Endodermal cell (in vitro differentiated cells): ENCODE measurements around the gene HAP1. TPM values are rescaled to one million over a fixed set of nuclear protein-coding genes. Genes with fewer than 3 reads are reported as not detected.
"Not testable (repeated sequence)": the region's sequence is repeated elsewhere in the genome, so short reads cannot be mapped to it uniquely, and the experiment has no call there.

Experiments
- DNase-seq: peaks from one replicate; pipeline ENCODE4 v3.0.0-alpha.2; 2017
- H3K27ac ChIP-seq: 2 replicates; pipeline ENCODE4 v1.5.1; 2013; ENCODE audit warnings: mild to moderate bottlenecking, low read depth, low read length, moderate library complexity
- H3K27me3 ChIP-seq: 2 replicates; pipeline ENCODE4 v1.6.1; 2013; ENCODE audit warnings: mild to moderate bottlenecking, low read length, moderate library complexity; ENCODE audit not compliant: insufficient read depth, control insufficient read depth, poor library complexity, severe bottlenecking
- H3K36me3 ChIP-seq: 2 replicates; pipeline ENCODE4 v1.7.0; 2013; ENCODE audit warnings: mild to moderate bottlenecking, low read length, moderate library complexity; ENCODE audit not compliant: control insufficient read depth, insufficient read depth
- H3K4me1 ChIP-seq: one replicate; pipeline ENCODE4 v1.7.0; 2013; ENCODE audit warnings: low read length; ENCODE audit not compliant: control insufficient read depth, insufficient read depth
- H3K4me3 ChIP-seq: 2 replicates; pipeline ENCODE4 v1.5.1; 2013; ENCODE audit warnings: mild to moderate bottlenecking, low read length, moderate library complexity
- H3K9ac ChIP-seq: 2 replicates; pipeline ENCODE4 v1.6.1; 2013; ENCODE audit warnings: mild to moderate bottlenecking, low read length, moderate library complexity; ENCODE audit not compliant: poor library complexity, severe bottlenecking; ENCODE audit errors: extremely low read depth
- H3K9me3 ChIP-seq: 2 replicates; pipeline ENCODE4 v1.6.1; 2013; ENCODE audit warnings: mild to moderate bottlenecking, low read length, moderate library complexity; ENCODE audit not compliant: control insufficient read depth
- H3K27ac Mint-ChIP-seq: 2 replicates; pipeline ENCODE4 v1.8.0; 2020; ENCODE audit warnings: mixed read lengths
- H3K27me3 Mint-ChIP-seq: 2 replicates; pipeline ENCODE4 v1.8.0; 2021; ENCODE audit warnings: mild to moderate bottlenecking, mixed read lengths; ENCODE audit not compliant: insufficient read depth
- H3K36me3 Mint-ChIP-seq: 2 replicates; pipeline ENCODE4 v1.8.0; 2020; ENCODE audit warnings: low read depth, mixed read lengths
- H3K4me1 Mint-ChIP-seq: 2 replicates; pipeline ENCODE4 v1.8.0; 2020; ENCODE audit warnings: mixed read lengths
- H3K4me3 Mint-ChIP-seq: 2 replicates; pipeline ENCODE4 v1.8.0; 2020; ENCODE audit warnings: mild to moderate bottlenecking, moderate library complexity, mixed read lengths
- H3K9me3 Mint-ChIP-seq: 2 replicates; pipeline ENCODE4 v1.8.0; 2020; ENCODE audit warnings: mild to moderate bottlenecking, mixed read lengths
- whole genome bisulfite sequencing, 2 experiments: methylation state at CpG; one replicate each; pipeline versions ENCODE4 v1.1.5 to v1.1.7; 2013; ENCODE audit warnings: missing lambda C conversion rate in 2 of 2, mixed read lengths in 1 of 2; ENCODE audit not compliant: insufficient coverage in 1 of 2, insufficient read length in 1 of 2; 5-methylcytosine and 5-hydroxymethylcytosine counted together
- total RNA-seq, 2 donors: library from RNA; stranded (reverse); fragmentation: NEBNext Ultra II Directional in 1 of 2; extraction: Animal tissue kit (Norgen Biotek cat#: 25700) in 1 of 2; gene quantifications; 2 replicates in 1 of 2; 3 replicates in 1 of 2; pipeline ENCODE4 v1.2.1, GENCODE V29; 2021
- TF ChIP-seq, protein P1 (sequence below): fragments of 200-600 bp; sonication (generic); conservative IDR thresholded peaks from 2 replicates; pipeline ENCODE4 v1.5.0; 2021; ENCODE audit warnings: antibody characterized with exemption, mild to moderate bottlenecking

Gene HAP1
- total RNA-seq, 2 donors from 2014 or later = 1.7 TPM

DNA sequence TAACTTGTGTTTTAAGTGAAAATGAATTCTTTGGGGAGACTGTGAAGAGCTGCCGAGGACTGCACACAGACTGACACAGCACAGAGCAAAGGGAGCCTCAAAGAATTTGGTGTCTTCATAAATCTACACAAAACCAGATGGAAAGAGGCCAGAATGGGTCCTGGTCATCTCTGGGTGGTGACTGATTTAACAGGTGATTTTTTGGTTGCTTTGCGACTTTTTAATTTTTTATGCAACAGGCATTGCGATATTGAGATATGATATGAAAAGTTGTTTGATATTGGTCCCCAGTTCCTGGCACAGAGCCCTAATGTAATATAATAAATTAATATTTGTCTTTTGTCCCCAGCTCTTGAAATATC, 58.4 kb downstream of the HAP1 start:
- TF ChIP-seq, protein P1, sequence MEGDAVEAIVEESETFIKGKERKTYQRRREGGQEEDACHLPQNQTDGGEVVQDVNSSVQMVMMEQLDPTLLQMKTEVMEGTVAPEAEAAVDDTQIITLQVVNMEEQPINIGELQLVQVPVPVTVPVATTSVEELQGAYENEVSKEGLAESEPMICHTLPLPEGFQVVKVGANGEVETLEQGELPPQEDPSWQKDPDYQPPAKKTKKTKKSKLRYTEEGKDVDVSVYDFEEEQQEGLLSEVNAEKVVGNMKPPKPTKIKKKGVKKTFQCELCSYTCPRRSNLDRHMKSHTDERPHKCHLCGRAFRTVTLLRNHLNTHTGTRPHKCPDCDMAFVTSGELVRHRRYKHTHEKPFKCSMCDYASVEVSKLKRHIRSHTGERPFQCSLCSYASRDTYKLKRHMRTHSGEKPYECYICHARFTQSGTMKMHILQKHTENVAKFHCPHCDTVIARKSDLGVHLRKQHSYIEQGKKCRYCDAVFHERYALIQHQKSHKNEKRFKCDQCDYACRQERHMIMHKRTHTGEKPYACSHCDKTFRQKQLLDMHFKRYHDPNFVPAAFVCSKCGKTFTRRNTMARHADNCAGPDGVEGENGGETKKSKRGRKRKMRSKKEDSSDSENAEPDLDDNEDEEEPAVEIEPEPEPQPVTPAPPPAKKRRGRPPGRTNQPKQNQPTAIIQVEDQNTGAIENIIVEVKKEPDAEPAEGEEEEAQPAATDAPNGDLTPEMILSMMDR = no peak
- no peak for DNase-seq
- Mint-ChIP-seq H3K9me3 (peaks cover 8% of the 10 kb centered on the region), H3K36me3 (no peaks in the 10 kb centered on the region), H3K27me3 (no peaks in the 10 kb centered on the region), H3K4me1 (peaks cover 29% of the 10 kb centered on the region), H3K27ac (peak overlapping the region; percentile 76), H3K4me3 (peak overlapping the region; percentile 20)
- peaks cover 2% of the 10 kb centered on the region for H3K4me1 ChIP-seq
- no peak overlapping the region for H3K9ac ChIP-seq
- no peaks in the 10 kb centered on the region for H3K27me3 ChIP-seq
- WGBS, 2 experiments = 90 to 100% methylated on average over 1 to 3 of the region's 3 CpGs
- H3K4me3 ChIP-seq = no peak overlapping the region
- H3K27ac ChIP-seq = no peak overlapping the region
- no peaks in the 10 kb centered on the region for H3K36me3 ChIP-seq
- no peaks in the 10 kb centered on the region for H3K9me3 ChIP-seq

GRCh38 chr17:41675157-41676057, 59.0 kb downstream of the HAP1 start:
- not testable (repeated sequence) for H3K27me3 ChIP-seq, H3K27ac ChIP-seq, H3K36me3 Mint-ChIP-seq, H3K4me1 ChIP-seq, H3K9ac ChIP-seq, H3K4me3 ChIP-seq, H3K27me3 Mint-ChIP-seq, H3K9me3 Mint-ChIP-seq, H3K36me3 ChIP-seq, H3K9me3 ChIP-seq
- Mint-ChIP-seq H3K4me1 (peaks cover 27% of the 10 kb centered on the region), H3K27ac (peak overlapping the region; percentile 76), H3K4me3 (peak overlapping the region; percentile 20)
- WGBS, 2 experiments = 76 to 84% methylated on average over 3 to 7 of the region's 7 CpGs
- peak; percentile 65 for DNase-seq

Other genes with a start within 250 kb of the HAP1 start
- gene KRT36, start 244.7 kb downstream of the HAP1 start, total RNA-seq = not detected
- gene KRT13, start 229.0 kb downstream of the HAP1 start, total RNA-seq = not detected
- gene KRT15, start 215.8 kb downstream of the HAP1 start, total RNA-seq = 1 to 10 TPM in 1 of 2 donors, under 1 TPM in 1; 0.95 to 1.2 TPM
- 1,000 to 10,000 TPM in 1 of 2 donors, 100 to 1,000 TPM in 1; 750 to 1,012 TPM for gene KRT19, start 206.3 kb downstream of the HAP1 start, total RNA-seq
- gene KRT9, start 162.6 kb downstream of the HAP1 start, total RNA-seq = not detected
- not detected for gene KRT14, start 147.7 kb downstream of the HAP1 start, total RNA-seq
- gene KRT16, start 121.9 kb downstream of the HAP1 start, total RNA-seq = not detected
- gene KRT17, start 110.1 kb downstream of the HAP1 start, total RNA-seq = not detected
- gene EIF1, start 45.8 kb downstream of the HAP1 start, total RNA-seq = 100 to 1,000 TPM; 526 to 573 TPM
- not detected for gene GAST, start 22.3 kb downstream of the HAP1 start, total RNA-seq
- gene JUP, start 52.1 kb upstream of the HAP1 start, total RNA-seq = 100 to 1,000 TPM; 112 to 167 TPM
- 10 to 100 TPM; 23.9 to 40.6 TPM for gene P3H4, start 77.3 kb upstream of the HAP1 start, total RNA-seq
- 100 to 1,000 TPM; 179 to 291 TPM for gene FKBP10, start 78.4 kb upstream of the HAP1 start, total RNA-seq
- 10 to 100 TPM; 65.2 to 79.5 TPM for gene NT5C3B, start 101.6 kb upstream of the HAP1 start, total RNA-seq
- under 1 TPM in 1 of 2 donors, not detected in 1; 0.15 TPM for gene KLHL10, start 103.2 kb upstream of the HAP1 start, total RNA-seq
- gene KLHL11, start 130.8 kb upstream of the HAP1 start, total RNA-seq = 10 to 100 TPM; 13.3 to 15.9 TPM
- 100 to 1,000 TPM; 261 to 304 TPM for gene ACLY, start 184.3 kb upstream of the HAP1 start, total RNA-seq
- gene ODAD4, start 196.0 kb upstream of the HAP1 start, total RNA-seq = 1 to 10 TPM; 3.9 to 4.7 TPM
- 10 to 100 TPM; 64.3 to 79.6 TPM for gene CNP, start 232.2 kb upstream of the HAP1 start, total RNA-seq